GM12891 (cell line): ENCODE data around the gene RTF2.

Source experiments
- POLR2A ChIP-seq: IDR thresholded peaks from 2 replicates; pipeline ENCODE4 v1.6.1; 2011; ENCODE audit warnings: low read depth, low read length, control low read depth
- TAF1 ChIP-seq: IDR thresholded peaks from 2 replicates; pipeline ENCODE4 v1.6.1; 2011; ENCODE audit warnings: low read depth, low read length, control low read depth

- peak; percentile 51; the same call in 1 of the 2 replicates for TF ChIP-seq POLR2A
- no peak for TF ChIP-seq TAF1
Measured at GRCh38 chr20:56465997-56466396, 2.4 kb upstream of the RTF2 start.
